IPS-18c (cell line): ENCODE data around the gene NBEAL1.
"Not testable (repeated sequence)": the region's sequence is repeated elsewhere in the genome, so short reads cannot be mapped to it uniquely, and the experiment has no call there.

Experiments
- H3K4me3 ChIP-seq: 2 replicates; pipeline ENCODE4 v1.7.0; 2013; ENCODE audit warnings: low read depth, mild to moderate bottlenecking, low read length, moderate library complexity; ENCODE audit not compliant: insufficient read depth
- H3K9me3 ChIP-seq: one replicate; pipeline ENCODE4 v1.6.1; 2013; ENCODE audit warnings: mild to moderate bottlenecking, low read length, moderate library complexity; ENCODE audit not compliant: control insufficient read depth, insufficient read depth

NBEAL1 gene

DNA sequence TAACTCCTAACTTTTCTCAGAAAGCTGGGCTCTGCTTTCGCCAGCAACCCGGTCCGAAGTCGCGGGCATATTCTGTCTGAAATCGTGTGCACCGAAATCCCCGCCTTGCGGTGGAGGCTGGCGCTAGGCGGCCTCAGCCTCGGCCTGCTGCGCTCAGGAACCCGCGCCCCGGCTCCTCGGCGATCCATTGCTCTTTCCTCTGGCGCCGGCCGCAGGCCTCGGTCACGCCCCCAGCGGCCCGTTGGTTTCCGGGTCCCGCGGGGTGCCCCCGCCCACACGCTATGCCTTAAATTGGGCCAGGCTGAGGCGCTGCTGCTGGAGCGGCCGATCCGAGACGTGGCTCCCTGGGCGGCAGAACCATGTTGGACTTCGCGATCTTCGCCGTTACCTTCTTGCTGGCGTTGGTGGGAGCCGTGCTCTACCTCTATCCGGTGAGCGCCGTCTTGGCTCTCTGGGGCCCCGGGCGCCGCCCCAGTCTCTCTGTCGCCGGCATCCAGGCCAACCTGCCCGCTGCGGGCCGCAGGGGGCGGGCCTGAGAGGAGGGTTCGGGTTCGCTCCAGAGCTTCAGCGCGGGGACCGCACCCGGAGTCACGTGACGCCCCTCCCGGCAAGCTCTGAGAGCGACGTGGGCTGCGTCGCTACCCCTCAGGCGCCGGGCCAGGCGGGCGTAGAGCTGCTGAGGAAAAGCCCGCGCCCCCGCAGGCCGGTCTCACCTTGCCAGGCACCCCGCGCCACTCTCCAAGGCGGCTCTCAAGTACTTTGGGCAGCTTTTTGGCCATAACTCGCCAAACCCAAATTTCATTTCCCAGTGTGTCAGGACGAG is 224.2 kb downstream of the NBEAL1 start, which contains the start of gene CYP20A1:
CYP20A1 (plus strand) TSS at position 315 of the 823 bp plus-strand sequence; CDS start at position 360, 45 bp downstream.
- no peaks in the 10 kb centered on the region for H3K9me3 ChIP-seq

GRCh38 chr2:203240491-203240890 is 225.8 kb downstream of the NBEAL1 start:
- Histone ChIP-seq H3K4me3 (no peak overlapping the region), H3K9me3 (no peaks in the 10 kb centered on the region)

More for the DNA sequence above, 224.2 kb downstream of the NBEAL1 start, which contains the start of gene CYP20A1:
- peak within 1 kb of the TSS; percentile 96 for H3K4me3 ChIP-seq

- H3K9me3 ChIP-seq = no peaks in the 10 kb centered on the region
- H3K4me3 ChIP-seq = no peak overlapping the region
Measured at GRCh38 chr2:203242518-203242917, 227.8 kb downstream of the NBEAL1 start.

- no peak overlapping the region for H3K4me3 ChIP-seq
- H3K9me3 ChIP-seq = no peaks in the 10 kb centered on the region
Measured at GRCh38 chr2:203246646-203247045, 232.0 kb downstream of the NBEAL1 start.

GRCh38 chr2:203252818-203253217 is 238.1 kb downstream of the NBEAL1 start:
- Histone ChIP-seq H3K9me3 (no peaks in the 10 kb centered on the region), H3K4me3 (no peak overlapping the region)

DNA sequence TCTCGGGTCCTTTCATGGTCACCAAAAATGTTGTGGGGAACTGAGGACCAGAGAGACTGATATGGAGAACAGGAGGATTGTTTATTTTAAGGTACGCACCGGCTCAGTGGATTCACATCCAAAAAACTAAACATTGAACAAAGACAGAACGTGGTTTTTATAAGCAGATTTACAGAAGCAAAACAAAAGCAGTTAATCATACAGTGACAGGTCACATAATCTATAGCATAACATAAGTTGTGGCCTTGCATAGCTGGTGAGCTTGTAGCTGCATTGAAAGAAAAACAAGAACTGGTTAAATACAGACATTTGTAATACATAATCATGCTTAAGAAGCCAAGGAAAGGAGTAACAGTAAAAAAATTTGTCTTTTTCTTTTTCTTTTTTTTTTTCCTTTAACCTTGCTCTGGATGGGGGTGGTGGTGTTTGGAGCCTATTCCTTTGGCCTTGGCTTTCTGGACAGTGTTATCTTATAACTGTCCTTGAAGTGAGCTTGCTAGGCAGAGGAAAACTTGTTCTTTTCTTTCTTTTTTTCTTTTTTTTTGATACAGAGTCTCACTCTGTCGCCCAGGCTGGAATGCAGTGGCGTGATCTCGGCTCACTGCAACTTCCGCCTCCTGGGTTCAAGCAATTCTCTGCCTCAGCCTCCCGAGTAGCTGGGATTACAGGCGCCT is 238.9 kb downstream of the NBEAL1 start:
- H3K4me3 ChIP-seq, H3K9me3 ChIP-seq: not testable (repeated sequence)

GRCh38 chr2:203261326-203262159 is 246.9 kb downstream of the NBEAL1 start:
- H3K9me3 ChIP-seq = no peaks in the 10 kb centered on the region
- no peak overlapping the region for H3K4me3 ChIP-seq
